A549 (cell line): ENCODE results near the gene NEIL3. TPM values are rescaled to one million over a fixed set of nuclear protein-coding genes. Genes with fewer than 3 reads are reported as not detected.

Source experiments
- ATAC-seq, 2 experiments: fragments of 200-7000 bp in 1 of 2; fragments of >200 bp in 1 of 2; cut with Nextera tagmentation in 1 of 2; cut with Tn5 transposase in 1 of 2; 3 replicates each; pipeline versions ENCODE4 v1.8.0 to v1.9.1; 2018 to 2020; ENCODE audit warnings: mild to moderate bottlenecking in 1 of 2, moderate library complexity in 1 of 2
- CTCF ChIA-PET: fragments of 300-600 bp; sonication (Branson Sonifier 250); formaldehyde crosslinking; extraction: SDS; loops from one replicate; lab custom pipeline; 2021; ENCODE audit warnings: antibody characterized with exemption, inconsistent platforms; lab: Yijun Ruan, JAX
- POLR2A ChIA-PET: fragments of 350-600 bp; formaldehyde crosslinking; extraction: SDS; loops from one replicate; lab custom pipeline; 2021; ENCODE audit warnings: antibody characterized with exemption, inconsistent platforms; lab: Yijun Ruan, JAX
- DNase-seq, 2 experiments: peaks; one replicate each; pipeline versions ENCODE4 v3.0.0 to v3.0.0-alpha.2; 2011 to 2016; ENCODE audit warnings: low read depth in 1 of 2, low spot score in 1 of 2
- FAIRE-seq: peaks from 2 replicates; lab custom pipeline; 2011; peaks lifted over from hg19 to GRCh38; lab: Jason Lieb, UNC
- H3K27ac ChIP-seq, 2 experiments: fragments of >200 bp; sonication (Bioruptor Twin); formaldehyde crosslinking; 3 replicates each; pipeline ENCODE4 v1.5.1; 2016 to 2017
- H3K4me1 ChIP-seq: fragments of >200 bp; sonication (Bioruptor Twin); formaldehyde crosslinking; 3 replicates; pipeline ENCODE4 v1.6.1; 2016
- H3K4me2 ChIP-seq: fragments of >200 bp; sonication (Bioruptor Twin); formaldehyde crosslinking; 3 replicates; pipeline ENCODE4 v1.6.1; 2016
- H3K4me3 ChIP-seq: fragments of >200 bp; sonication (Bioruptor Twin); formaldehyde crosslinking; 3 replicates; pipeline ENCODE4 v1.5.1; 2016
- H3K9me3 ChIP-seq: fragments of >200 bp; sonication (Bioruptor Twin); formaldehyde crosslinking; 3 replicates; pipeline ENCODE4 v1.6.1; 2016
- BCL3 ChIP-seq: fragments of >200 bp; sonication (Bioruptor Twin); formaldehyde crosslinking; IDR thresholded peaks from 3 replicates; pipeline ENCODE4 v1.6.1; 2016
- CBX8 ChIP-seq: fragments of 200-600 bp; sonication (generic); IDR thresholded peaks from 2 replicates; pipeline ENCODE4 v1.6.1; 2016
- CEBPB ChIP-seq, 2 experiments: fragments of >200 bp in 1 of 2; sonication (Bioruptor Twin) in 1 of 2; formaldehyde crosslinking in 1 of 2; IDR thresholded peaks; 2 replicates each; pipeline ENCODE4 v1.6.1; 2012 to 2016
- CHD2 ChIP-seq: fragments of 150-350 bp; IDR thresholded peaks from 2 replicates; pipeline ENCODE4 v1.6.1; 2014; ENCODE audit warnings: low read length; ENCODE audit not compliant: partially characterized antibody
- CHD4 ChIP-seq: fragments of 200-600 bp; sonication (generic); IDR thresholded peaks from 2 replicates; pipeline ENCODE4 v1.6.1; 2016; ENCODE audit warnings: antibody characterized with exemption, mild to moderate bottlenecking, borderline replicate concordance
- EHF ChIP-seq: fragments of 250-450 bp; sonication (Bioruptor Pico); IDR thresholded peaks from 2 replicates; pipeline ENCODE4 v1.5.0; 2020; ENCODE audit warnings: mild to moderate bottlenecking
- EP300 ChIP-seq, 2 experiments: fragments of >200 bp; sonication (Bioruptor Twin); formaldehyde crosslinking; IDR thresholded peaks; 2 replicates in 1 of 2; 3 replicates in 1 of 2; pipeline ENCODE4 v1.6.1; 2016 to 2017
- FOXS1 ChIP-seq: fragments of 250-450 bp; sonication (Bioruptor Pico); IDR thresholded peaks from 2 replicates; pipeline ENCODE4 v1.5.0; 2020; ENCODE audit warnings: mild to moderate bottlenecking, moderate library complexity
- GATA3 ChIP-seq: IDR thresholded peaks from 2 replicates; pipeline ENCODE4 v1.6.1; 2012; ENCODE audit warnings: borderline replicate concordance
- HES2 ChIP-seq: fragments of >200 bp; sonication (Bioruptor Twin); formaldehyde crosslinking; IDR thresholded peaks from 2 replicates; pipeline ENCODE4 v1.6.1; 2016
- HMGXB4 ChIP-seq: fragments of 250-450 bp; sonication (Bioruptor Pico); IDR thresholded peaks from 2 replicates; pipeline ENCODE4 v1.5.0; 2021; ENCODE audit warnings: mild to moderate bottlenecking, moderate library complexity, borderline replicate concordance
- HOXB13 ChIP-seq: fragments of 250-450 bp; sonication (Bioruptor Pico); IDR thresholded peaks from 2 replicates; pipeline ENCODE4 v1.5.0; 2020; ENCODE audit warnings: low read depth, mild to moderate bottlenecking, moderate library complexity
- JUNB ChIP-seq: fragments of >200 bp; sonication (Bioruptor Twin); formaldehyde crosslinking; IDR thresholded peaks from 2 replicates; pipeline ENCODE4 v1.6.1; 2016
- MAFK ChIP-seq: fragments of 450-650 bp; IDR thresholded peaks from 2 replicates; pipeline ENCODE4 v1.6.1; 2014; ENCODE audit not compliant: partially characterized antibody
- PHF8 ChIP-seq: fragments of 200-600 bp; sonication (generic); IDR thresholded peaks from 2 replicates; pipeline ENCODE4 v1.6.1; 2016; ENCODE audit warnings: low read depth, mild to moderate bottlenecking, antibody characterized with exemption, moderate library complexity, borderline replicate concordance
- POLR2A ChIP-seq: IDR thresholded peaks from 2 replicates; pipeline ENCODE4 v1.6.1; 2012; ENCODE audit warnings: mild to moderate bottlenecking, low read length
- RARB ChIP-seq: fragments of 250-450 bp; sonication (Bioruptor Pico); IDR thresholded peaks from 2 replicates; pipeline ENCODE4 v1.8.0; 2021; ENCODE audit warnings: mild to moderate bottlenecking, moderate library complexity
- RFX5 ChIP-seq: fragments of 450-650 bp; IDR thresholded peaks from 2 replicates; pipeline ENCODE4 v1.7.1; 2014; ENCODE audit warnings: antibody characterized with exemption, mild to moderate bottlenecking, moderate library complexity
- TFCP2L1 ChIP-seq: fragments of 250-450 bp; sonication (Bioruptor Pico); IDR thresholded peaks from 2 replicates; pipeline ENCODE4 v1.5.0; 2021; ENCODE audit warnings: mild to moderate bottlenecking
- ZC3H11A ChIP-seq: fragments of 450-650 bp; IDR thresholded peaks from 2 replicates; pipeline ENCODE4 v1.6.1; 2014; ENCODE audit warnings: antibody characterized with exemption, mild to moderate bottlenecking
- ZFP36 ChIP-seq: fragments of 450-650 bp; IDR thresholded peaks from 2 replicates; pipeline ENCODE4 v1.6.1; 2014; ENCODE audit warnings: borderline replicate concordance; ENCODE audit not compliant: partially characterized antibody
- ZSCAN20 ChIP-seq: fragments of 250-450 bp; sonication (Bioruptor Pico); IDR thresholded peaks from 2 replicates; pipeline ENCODE4 v1.8.0; 2022; ENCODE audit warnings: mild to moderate bottlenecking, moderate library complexity
- WGBS: methylation state at CpG from one replicate; pipeline ENCODE4 v1.1.6; 2017; ENCODE audit errors: missing lambda C conversion rate; 5-methylcytosine and 5-hydroxymethylcytosine counted together
- polyA plus RNA-seq, 4 experiments: library from polyadenylated mRNA; depleted of rRNA in 3 of 4; stranded (reverse); fragments of >200 nt; fragmentation: RNase III in 1 of 4; extraction: RNeasy Plus Mini Kit Qiagen cat#74134 plus additional on column Dnase treatment in 1 of 4; gene quantifications; 2 replicates in 3 of 4; 3 replicates in 1 of 4; pipeline ENCODE4 v1.2.3, GENCODE V29; 2011 to 2017
- TF ChIP-seq, protein P1 (sequence below): IDR thresholded peaks from 2 replicates; pipeline ENCODE4 v1.6.1; 2012

The NEIL3 gene
- polyA plus RNA-seq, 2 of the 4 experiments (the other 2 are of a cell fraction), result 23.4 to 42.0 TPM

GRCh38 chr4:177356206-177356605 is 46.5 kb downstream of the NEIL3 start:
- no peak for DNase-seq
- ChIA-PET POLR2A (no interaction called here), CTCF (interaction anchor here (1.7 kb wide), 1 partner anchor 16 kb away, joined by 4 read pairs; no protein-coding TSS in a partner anchor)
- ATAC-seq, result no peak
- Histone ChIP-seq H3K9me3 (no peaks in the 10 kb centered on the region), H3K4me2 (peak overlapping the region; percentile 39; the same call in 2 of the 3 replicates), H3K4me1 (peaks cover 16% of the 10 kb centered on the region), H3K27ac (no peak overlapping the region), H3K4me3 (no peak overlapping the region)
- FAIRE-seq, result no peak
- TF ChIP-seq ZFP36, result no peak
- no peak for TF ChIP-seq EP300 (IDR thresholded peaks at IDR 0.05)
- TF ChIP-seq JUNB, result no peak
- no peak for TF ChIP-seq EHF (CRISPR knock-in tag)
- no peak for TF ChIP-seq HOXB13 (CRISPR knock-in tag)
- TF ChIP-seq RARB (CRISPR knock-in tag), result no peak
- no peak for TF ChIP-seq HMGXB4 (CRISPR knock-in tag)
- TF ChIP-seq, protein P1, sequence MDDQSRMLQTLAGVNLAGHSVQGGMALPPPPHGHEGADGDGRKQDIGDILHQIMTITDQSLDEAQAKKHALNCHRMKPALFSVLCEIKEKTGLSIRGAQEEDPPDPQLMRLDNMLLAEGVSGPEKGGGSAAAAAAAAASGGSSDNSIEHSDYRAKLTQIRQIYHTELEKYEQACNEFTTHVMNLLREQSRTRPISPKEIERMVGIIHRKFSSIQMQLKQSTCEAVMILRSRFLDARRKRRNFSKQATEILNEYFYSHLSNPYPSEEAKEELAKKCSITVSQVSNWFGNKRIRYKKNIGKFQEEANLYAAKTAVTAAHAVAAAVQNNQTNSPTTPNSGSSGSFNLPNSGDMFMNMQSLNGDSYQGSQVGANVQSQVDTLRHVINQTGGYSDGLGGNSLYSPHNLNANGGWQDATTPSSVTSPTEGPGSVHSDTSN, result no peak
- no peak for TF ChIP-seq CHD2
- TF ChIP-seq POLR2A, result no peak
- no peak for TF ChIP-seq MAFK
- no peak for TF ChIP-seq FOXS1
- no peak for TF ChIP-seq ZC3H11A
- TF ChIP-seq CBX8, result no peak
- no peak for TF ChIP-seq TFCP2L1 (CRISPR knock-in tag)
- TF ChIP-seq CHD4, result no peak
- no peak for TF ChIP-seq ZSCAN20 (CRISPR knock-in tag)
- TF ChIP-seq RFX5, result no peak
- no peak for TF ChIP-seq PHF8
- TF ChIP-seq HES2, result no peak

DNA sequence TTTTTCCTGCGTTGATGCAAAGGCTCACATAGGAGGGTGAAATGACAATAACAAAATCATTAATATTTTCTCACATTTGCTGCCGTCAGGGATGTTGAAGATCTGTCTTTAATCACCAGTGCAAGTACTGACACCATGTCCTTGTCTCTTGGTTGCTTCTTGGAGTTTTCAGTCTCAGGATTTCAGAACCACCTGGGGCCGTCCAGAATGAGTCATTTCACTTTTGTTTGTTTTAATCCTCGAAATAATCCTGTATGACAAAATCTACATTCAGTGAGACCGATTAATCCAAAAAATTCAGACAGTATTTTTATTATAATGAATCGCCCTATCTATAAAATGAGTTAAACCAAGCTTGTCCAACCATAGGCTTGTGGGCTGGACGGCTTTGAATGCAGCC is 47.2 kb downstream of the NEIL3 start:
- ATAC-seq (no peak), FAIRE-seq (no peak), DNase-seq (no peak)
- POLR2A ChIA-PET, result no interaction called here
- H3K27ac ChIP-seq, result no peak overlapping the region
- peak overlapping the region; percentile 39 for H3K4me2 ChIP-seq
- TF ChIP-seq FOXS1, result no peak
- no peak for TF ChIP-seq GATA3
- no peak for TF ChIP-seq CBX8
- H3K9me3 ChIP-seq, result no peaks in the 10 kb centered on the region
- H3K4me3 ChIP-seq, result no peak overlapping the region
- CTCF ChIA-PET, result interaction anchor here (0.7 to 1.7 kb wide), 2 partner anchors 17 to 23 kb away, joined by 3 to 4 read pairs; no protein-coding TSS in a partner anchor
- WGBS, result 56% methylated on average over 7 of the region's 7 CpGs
- peaks cover 16% of the 10 kb centered on the region for H3K4me1 ChIP-seq

DNA sequence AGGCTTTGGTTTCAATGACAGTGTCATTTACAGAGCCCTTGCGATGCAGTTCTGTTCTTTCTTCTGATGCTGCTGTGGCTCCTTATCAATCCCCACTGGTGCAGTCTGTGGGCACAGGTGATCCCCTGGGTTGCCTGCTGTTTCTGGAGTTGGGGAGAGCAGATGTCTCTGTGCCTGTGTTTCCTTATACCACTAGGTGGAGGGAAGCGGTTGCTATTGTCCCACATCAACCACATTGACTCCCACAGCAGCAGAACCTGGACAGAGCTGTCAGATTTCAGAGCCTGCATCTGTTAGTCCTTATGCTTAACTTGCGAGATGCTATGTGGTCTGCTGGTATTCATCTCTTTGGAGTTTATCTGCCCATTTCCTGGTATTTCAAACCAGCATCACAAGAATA is 57.7 kb downstream of the NEIL3 start:
- no peak for FAIRE-seq
- no peak for TF ChIP-seq EHF (CRISPR knock-in tag)
- TF ChIP-seq BCL3, result no peak
- no peak for TF ChIP-seq CEBPB (IDR thresholded peaks at IDR 0.05)
- 84% methylated on average over 3 of the region's 3 CpGs for WGBS
- H3K27ac ChIP-seq, result no peak overlapping the region
- no peaks in the 10 kb centered on the region for H3K4me1 ChIP-seq
- CTCF ChIA-PET, result interaction anchor here (1.9 kb wide), 1 partner anchor 9 kb away, joined by 7 read pairs; no protein-coding TSS in a partner anchor
- DNase-seq, result peak in 1 of 2 experiments; percentile 12
- no peak overlapping the region for H3K4me3 ChIP-seq
- H3K4me2 ChIP-seq, result no peak overlapping the region
- peak; percentile 83 to 84; a peak in 5 of 6 replicates for ATAC-seq
- POLR2A ChIA-PET, result no interaction called here
- H3K9me3 ChIP-seq, result no peaks in the 10 kb centered on the region
